HG02588 (cell line): Measurements from ENCODE around the gene GABRD.

ENCODE experiments used
- ATAC-seq: cut with Tn5 transposase; IDR thresholded peaks from one replicate; pipeline ENCODE4 v1.9.1; 2021; ENCODE audit warnings: mild to moderate bottlenecking, moderate library complexity; ENCODE audit not compliant: unreplicated experiment

Gene GABRD

GRCh38 chr1:2016123-2016522, 3.0 kb upstream of the GABRD start:
- ATAC-seq = no peak

GRCh38 chr1:2018217-2019171, 651 bp upstream of the GABRD start:
- ATAC-seq = no peak

- no peak for ATAC-seq
These were observed 595 bp downstream of the GABRD start for GRCh38 chr1:2019571-2020309.

GRCh38 chr1:2020310-2020655, 1.1 kb downstream of the GABRD start:
- ATAC-seq = no peak

- ATAC-seq = no peak
These were observed 2.4 kb downstream of the GABRD start for GRCh38 chr1:2021550-2021949.

- ATAC-seq = no peak
These were observed 3.1 kb downstream of the GABRD start for GRCh38 chr1:2022063-2022770.

GRCh38 chr1:2023187-2023586, 4.0 kb downstream of the GABRD start:
- ATAC-seq = no peak

GRCh38 chr1:2024451-2024850, 5.3 kb downstream of the GABRD start:
- no peak for ATAC-seq

- no peak for ATAC-seq
These were observed 5.7 kb downstream of the GABRD start for GRCh38 chr1:2024887-2025286.

GRCh38 chr1:2025491-2025981, 6.4 kb downstream of the GABRD start:
- ATAC-seq = no peak

- no peak for ATAC-seq
These were observed 8.9 kb downstream of the GABRD start for GRCh38 chr1:2027961-2028583.

GRCh38 chr1:2028870-2029560, 9.9 kb downstream of the GABRD start:
- no peak for ATAC-seq

GRCh38 chr1:2029561-2029960, 10.4 kb downstream of the GABRD start:
- no peak for ATAC-seq

GRCh38 chr1:2030076-2030871, 11.1 kb downstream of the GABRD start:
- ATAC-seq = no peak

- no peak for ATAC-seq
These were observed 12.7 kb downstream of the GABRD start for GRCh38 chr1:2031546-2032540.

- ATAC-seq = no peak
These were observed 13.6 kb downstream of the GABRD start for GRCh38 chr1:2032737-2033136.

GRCh38 chr1:2033165-2033564, 14.0 kb downstream of the GABRD start:
- ATAC-seq = no peak

- no peak for ATAC-seq
These were observed 17.1 kb downstream of the GABRD start for GRCh38 chr1:2036287-2036686.
